Astrocyte (in vitro differentiated cells and primary cell): ENCODE measurements around the gene KIF20B.

ENCODE experiments used
- EZH2 ChIP-seq: IDR thresholded peaks from 2 replicates; pipeline ENCODE4 v1.6.1; 2012; ENCODE audit warnings: mild to moderate bottlenecking, low read length, inconsistent platforms; ENCODE audit not compliant: insufficient read depth
- TF ChIP-seq, protein P1 (sequence below): IDR thresholded peaks from 2 replicates; pipeline ENCODE4 v1.5.1; 2011; ENCODE audit warnings: low read depth, mild to moderate bottlenecking, inconsistent platforms, low read length, moderate library complexity; ENCODE audit not compliant: insufficient read depth

DNA sequence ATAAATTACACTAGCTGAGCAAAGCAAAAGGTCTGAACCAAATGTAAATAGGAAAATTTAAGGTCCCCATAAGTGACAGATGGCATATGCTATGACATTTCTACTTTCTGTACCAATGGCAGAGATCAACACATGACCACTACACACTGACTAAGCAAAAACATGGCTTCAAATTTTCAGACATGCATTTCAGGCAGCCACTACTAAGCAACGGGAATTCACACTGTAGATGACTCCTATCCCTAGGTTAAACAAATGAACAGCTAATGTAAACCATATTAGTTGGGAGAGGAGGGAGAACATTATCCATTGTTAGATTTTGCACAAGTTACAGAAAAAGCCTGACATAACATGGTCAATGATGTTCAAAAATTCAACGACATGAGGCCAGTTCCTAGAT is 11.4 kb upstream of the KIF20B start:
- TF ChIP-seq, protein P1, sequence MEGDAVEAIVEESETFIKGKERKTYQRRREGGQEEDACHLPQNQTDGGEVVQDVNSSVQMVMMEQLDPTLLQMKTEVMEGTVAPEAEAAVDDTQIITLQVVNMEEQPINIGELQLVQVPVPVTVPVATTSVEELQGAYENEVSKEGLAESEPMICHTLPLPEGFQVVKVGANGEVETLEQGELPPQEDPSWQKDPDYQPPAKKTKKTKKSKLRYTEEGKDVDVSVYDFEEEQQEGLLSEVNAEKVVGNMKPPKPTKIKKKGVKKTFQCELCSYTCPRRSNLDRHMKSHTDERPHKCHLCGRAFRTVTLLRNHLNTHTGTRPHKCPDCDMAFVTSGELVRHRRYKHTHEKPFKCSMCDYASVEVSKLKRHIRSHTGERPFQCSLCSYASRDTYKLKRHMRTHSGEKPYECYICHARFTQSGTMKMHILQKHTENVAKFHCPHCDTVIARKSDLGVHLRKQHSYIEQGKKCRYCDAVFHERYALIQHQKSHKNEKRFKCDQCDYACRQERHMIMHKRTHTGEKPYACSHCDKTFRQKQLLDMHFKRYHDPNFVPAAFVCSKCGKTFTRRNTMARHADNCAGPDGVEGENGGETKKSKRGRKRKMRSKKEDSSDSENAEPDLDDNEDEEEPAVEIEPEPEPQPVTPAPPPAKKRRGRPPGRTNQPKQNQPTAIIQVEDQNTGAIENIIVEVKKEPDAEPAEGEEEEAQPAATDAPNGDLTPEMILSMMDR: no peak
- no peak for TF ChIP-seq EZH2
